ENCODE results near the gene GRM8.

DNA sequence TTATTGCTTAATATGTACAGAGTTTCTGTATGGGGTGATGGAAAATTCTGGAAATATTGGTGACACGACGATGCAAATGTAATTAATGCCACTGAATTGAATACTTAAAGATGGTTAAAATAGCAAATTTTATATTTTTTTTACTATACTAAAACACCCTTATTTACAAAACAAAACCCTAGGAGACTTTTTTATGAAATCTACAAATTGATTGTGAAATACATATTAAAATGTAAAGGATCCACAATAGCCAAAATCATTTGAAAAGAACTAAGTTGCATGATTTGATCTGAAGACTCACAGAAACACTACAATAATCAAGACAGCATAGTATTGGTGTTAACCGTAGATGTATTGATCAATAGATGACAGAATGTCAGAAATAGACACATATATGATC, 252.0 kb downstream of the GRM8 start:
- TF ChIP-seq, protein P1, sequence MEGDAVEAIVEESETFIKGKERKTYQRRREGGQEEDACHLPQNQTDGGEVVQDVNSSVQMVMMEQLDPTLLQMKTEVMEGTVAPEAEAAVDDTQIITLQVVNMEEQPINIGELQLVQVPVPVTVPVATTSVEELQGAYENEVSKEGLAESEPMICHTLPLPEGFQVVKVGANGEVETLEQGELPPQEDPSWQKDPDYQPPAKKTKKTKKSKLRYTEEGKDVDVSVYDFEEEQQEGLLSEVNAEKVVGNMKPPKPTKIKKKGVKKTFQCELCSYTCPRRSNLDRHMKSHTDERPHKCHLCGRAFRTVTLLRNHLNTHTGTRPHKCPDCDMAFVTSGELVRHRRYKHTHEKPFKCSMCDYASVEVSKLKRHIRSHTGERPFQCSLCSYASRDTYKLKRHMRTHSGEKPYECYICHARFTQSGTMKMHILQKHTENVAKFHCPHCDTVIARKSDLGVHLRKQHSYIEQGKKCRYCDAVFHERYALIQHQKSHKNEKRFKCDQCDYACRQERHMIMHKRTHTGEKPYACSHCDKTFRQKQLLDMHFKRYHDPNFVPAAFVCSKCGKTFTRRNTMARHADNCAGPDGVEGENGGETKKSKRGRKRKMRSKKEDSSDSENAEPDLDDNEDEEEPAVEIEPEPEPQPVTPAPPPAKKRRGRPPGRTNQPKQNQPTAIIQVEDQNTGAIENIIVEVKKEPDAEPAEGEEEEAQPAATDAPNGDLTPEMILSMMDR (IDR thresholded peaks at IDR 0.05; ENCODE audit: insufficient read depth, low read depth, low read length) = no peak
- no peak for TF ChIP-seq EZH2 (IDR thresholded peaks at IDR 0.05; ENCODE audit: insufficient read depth, low read length)

All from astrocyte (in vitro differentiated cells and primary cell).